Natural killer cell treated with Interleukin-12 subunit alpha and Interleukin-12 subunit beta and Interleukin-15 and Interleukin-18, amount 100 ng/mL, for 72 hours (primary cell): Measurements from ENCODE around the gene DOCK1. TPM values are rescaled to one million over a fixed set of nuclear protein-coding genes. Genes with fewer than 3 reads are reported as not detected.
A peak's percentile ranks its signal among the peaks of the same experiment; 100 is the strongest.

Experiments used
- ATAC-seq, 2 donors: fragments of 150-1000 bp; cut with Tn5 transposase in 1 of 2; sonication (Bioruptor Pico), chemical (Tn5 transposase) in 1 of 2; 2 replicates each; pipeline ENCODE4 v1.10.0; 2021
- DNase-seq: peaks from one replicate; pipeline ENCODE4 v3.0.0; 2022; ENCODE audit warnings: low spot score
- H3K27ac Mint-ChIP-seq, 2 donors: 1 replicate in 1 of 2; 2 replicates in 1 of 2; pipeline ENCODE4 v1.8.0; 2022; ENCODE audit warnings: mixed read lengths in 2 of 2, mild to moderate bottlenecking in 1 of 2, moderate library complexity in 1 of 2
- H3K27me3 Mint-ChIP-seq, 2 donors: 1 replicate in 1 of 2; 2 replicates in 1 of 2; pipeline ENCODE4 v1.8.0; 2022; ENCODE audit warnings: mixed read lengths in 2 of 2
- H3K36me3 Mint-ChIP-seq: one replicate; pipeline ENCODE4 v1.8.0; 2022; ENCODE audit warnings: mixed read lengths
- H3K4me1 Mint-ChIP-seq, 2 donors: 1 replicate in 1 of 2; 2 replicates in 1 of 2; pipeline ENCODE4 v1.8.0; 2022; ENCODE audit warnings: low read depth in 2 of 2, mixed read lengths in 2 of 2, mild to moderate bottlenecking in 1 of 2
- H3K4me3 Mint-ChIP-seq: one replicate; pipeline ENCODE4 v1.8.0; 2022; ENCODE audit warnings: mixed read lengths
- H3K9me3 Mint-ChIP-seq: 2 replicates; pipeline ENCODE4 v1.8.0; 2022; ENCODE audit warnings: mixed read lengths
- total RNA-seq, 2 donors: library from RNA; stranded (reverse); gene quantifications; one replicate each; pipeline ENCODE4 v1.2.3, GENCODE V29; 2022

The DOCK1 gene
- total RNA-seq, 2 donors from 2014 or later, result 0.28 to 1.3 TPM

GRCh38 chr10:127420138-127420684, 515.0 kb downstream of the DOCK1 start:
- Mint-ChIP-seq H3K27ac (no peak overlapping the region), H3K9me3 (no peaks in the 10 kb centered on the region), H3K4me1 (no peaks in the 10 kb centered on the region), H3K27me3 (no peaks in the 10 kb centered on the region), H3K36me3 (no peaks in the 10 kb centered on the region), H3K4me3 (no peak overlapping the region)
- no peak for ATAC-seq
- DNase-seq, result no peak

GRCh38 chr10:127423218-127423915, 518.1 kb downstream of the DOCK1 start:
- DNase-seq (no peak), ATAC-seq (no peak)
- Mint-ChIP-seq H3K27me3 (no peaks in the 10 kb centered on the region), H3K4me3 (no peak overlapping the region), H3K9me3 (no peaks in the 10 kb centered on the region), H3K4me1 (no peaks in the 10 kb centered on the region), H3K27ac (no peak overlapping the region), H3K36me3 (no peaks in the 10 kb centered on the region)

GRCh38 chr10:127424594-127425264, 519.5 kb downstream of the DOCK1 start:
- ATAC-seq (no peak), DNase-seq (no peak)
- Mint-ChIP-seq H3K4me3 (no peak overlapping the region), H3K36me3 (no peaks in the 10 kb centered on the region), H3K27ac (no peak overlapping the region), H3K4me1 (no peaks in the 10 kb centered on the region), H3K27me3 (no peaks in the 10 kb centered on the region), H3K9me3 (no peaks in the 10 kb centered on the region)

GRCh38 chr10:127426746-127427145, 521.5 kb downstream of the DOCK1 start:
- Mint-ChIP-seq H3K9me3 (no peaks in the 10 kb centered on the region), H3K4me3 (no peak overlapping the region), H3K4me1 (no peaks in the 10 kb centered on the region), H3K36me3 (no peaks in the 10 kb centered on the region), H3K27me3 (no peaks in the 10 kb centered on the region), H3K27ac (no peak overlapping the region)
- ATAC-seq, result no peak
- no peak for DNase-seq

GRCh38 chr10:127427926-127428325, 522.7 kb downstream of the DOCK1 start:
- no peak overlapping the region for H3K4me3 Mint-ChIP-seq
- ATAC-seq (no peak), DNase-seq (no peak)
- H3K27ac Mint-ChIP-seq, result no peak overlapping the region
- no peaks in the 10 kb centered on the region for H3K4me1 Mint-ChIP-seq
- H3K27me3 Mint-ChIP-seq, result no peaks in the 10 kb centered on the region
- no peaks in the 10 kb centered on the region for H3K36me3 Mint-ChIP-seq
- H3K9me3 Mint-ChIP-seq, result no peaks in the 10 kb centered on the region

- DNase-seq (no peak), ATAC-seq (no peak)
- Mint-ChIP-seq H3K27ac (no peak overlapping the region), H3K4me3 (no peak overlapping the region), H3K36me3 (no peaks in the 10 kb centered on the region), H3K4me1 (no peaks in the 10 kb centered on the region), H3K9me3 (no peaks in the 10 kb centered on the region), H3K27me3 (no peaks in the 10 kb centered on the region)
These were observed 523.3 kb downstream of the DOCK1 start for GRCh38 chr10:127428385-127428980.

- peak in 1 of 2 donors; percentile 6 for ATAC-seq
- DNase-seq, result no peak
- Mint-ChIP-seq H3K4me1 (no peaks in the 10 kb centered on the region), H3K36me3 (no peaks in the 10 kb centered on the region), H3K9me3 (no peaks in the 10 kb centered on the region), H3K4me3 (no peak overlapping the region), H3K27ac (no peak overlapping the region), H3K27me3 (no peaks in the 10 kb centered on the region)
These were observed 524.5 kb downstream of the DOCK1 start for GRCh38 chr10:127429601-127430312.

- no peaks in the 10 kb centered on the region for H3K36me3 Mint-ChIP-seq
- no peaks in the 10 kb centered on the region for H3K9me3 Mint-ChIP-seq
- H3K4me1 Mint-ChIP-seq, result no peaks in the 10 kb centered on the region
- H3K27ac Mint-ChIP-seq, result no peak overlapping the region
- DNase-seq (no peak), ATAC-seq (no peak)
- H3K27me3 Mint-ChIP-seq, result no peaks in the 10 kb centered on the region
- H3K4me3 Mint-ChIP-seq, result no peak overlapping the region
These were observed 526.3 kb downstream of the DOCK1 start for GRCh38 chr10:127431525-127431924.

GRCh38 chr10:127434006-127434405, 528.8 kb downstream of the DOCK1 start:
- DNase-seq, result no peak
- Mint-ChIP-seq H3K4me3 (no peak overlapping the region), H3K27me3 (no peaks in the 10 kb centered on the region), H3K4me1 (no peaks in the 10 kb centered on the region), H3K36me3 (no peaks in the 10 kb centered on the region), H3K27ac (no peak overlapping the region), H3K9me3 (no peaks in the 10 kb centered on the region)
- no peak for ATAC-seq

- no peak overlapping the region for H3K4me3 Mint-ChIP-seq
- DNase-seq (no peak), ATAC-seq (no peak)
- no peaks in the 10 kb centered on the region for H3K36me3 Mint-ChIP-seq
- H3K9me3 Mint-ChIP-seq, result no peaks in the 10 kb centered on the region
- H3K27me3 Mint-ChIP-seq, result no peaks in the 10 kb centered on the region
- H3K4me1 Mint-ChIP-seq, result no peaks in the 10 kb centered on the region
- H3K27ac Mint-ChIP-seq, result no peak overlapping the region
These were observed 530.0 kb downstream of the DOCK1 start for GRCh38 chr10:127435246-127435645.

- no peak for DNase-seq
- no peaks in the 10 kb centered on the region for H3K36me3 Mint-ChIP-seq
- no peak overlapping the region for H3K27ac Mint-ChIP-seq
- H3K9me3 Mint-ChIP-seq, result no peaks in the 10 kb centered on the region
- no peaks in the 10 kb centered on the region for H3K4me1 Mint-ChIP-seq
- no peaks in the 10 kb centered on the region for H3K27me3 Mint-ChIP-seq
- no peak for ATAC-seq
- H3K4me3 Mint-ChIP-seq, result no peak overlapping the region
These were observed 535.1 kb downstream of the DOCK1 start for GRCh38 chr10:127440371-127440770.

- Mint-ChIP-seq H3K27ac (no peak overlapping the region), H3K9me3 (no peaks in the 10 kb centered on the region), H3K27me3 (no peaks in the 10 kb centered on the region), H3K4me1 (no peaks in the 10 kb centered on the region), H3K4me3 (no peak overlapping the region), H3K36me3 (no peaks in the 10 kb centered on the region)
- ATAC-seq, result no peak
- no peak for DNase-seq
These were observed 536.4 kb downstream of the DOCK1 start for GRCh38 chr10:127441350-127442219.

- Mint-ChIP-seq H3K27me3 (no peaks in the 10 kb centered on the region), H3K4me1 (no peaks in the 10 kb centered on the region), H3K4me3 (no peak overlapping the region), H3K9me3 (no peaks in the 10 kb centered on the region), H3K27ac (no peak overlapping the region), H3K36me3 (no peaks in the 10 kb centered on the region)
- ATAC-seq (no peak), DNase-seq (no peak)
These were observed 536.9 kb downstream of the DOCK1 start for GRCh38 chr10:127442220-127442525.
